GM21515 (cell line): ENCODE data around the gene INO80C.

Source experiments
- ATAC-seq: cut with Tn5 transposase; IDR thresholded peaks from one replicate; pipeline ENCODE4 v1.9.1; 2021; ENCODE audit not compliant: unreplicated experiment

The INO80C gene

DNA sequence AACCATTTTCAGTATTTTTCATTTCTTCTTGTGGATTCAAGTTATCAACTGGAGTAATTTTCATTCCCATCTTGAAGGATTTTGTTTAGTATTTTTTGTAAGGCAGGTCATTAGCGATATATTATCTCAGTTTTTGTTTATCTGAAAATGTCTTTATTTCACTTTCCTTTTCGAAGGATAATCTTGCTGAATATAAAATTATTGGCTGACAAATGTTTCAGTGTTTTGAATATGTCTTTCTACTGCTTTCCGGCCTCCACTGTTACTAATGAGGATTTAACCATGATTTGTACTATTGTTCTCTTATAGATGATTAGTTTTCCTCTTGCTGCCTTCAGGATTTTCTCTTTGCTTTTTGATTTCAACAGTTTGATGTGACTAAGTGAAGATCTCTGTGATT, 62.4 kb downstream of the INO80C start:
- no peak for ATAC-seq

DNA sequence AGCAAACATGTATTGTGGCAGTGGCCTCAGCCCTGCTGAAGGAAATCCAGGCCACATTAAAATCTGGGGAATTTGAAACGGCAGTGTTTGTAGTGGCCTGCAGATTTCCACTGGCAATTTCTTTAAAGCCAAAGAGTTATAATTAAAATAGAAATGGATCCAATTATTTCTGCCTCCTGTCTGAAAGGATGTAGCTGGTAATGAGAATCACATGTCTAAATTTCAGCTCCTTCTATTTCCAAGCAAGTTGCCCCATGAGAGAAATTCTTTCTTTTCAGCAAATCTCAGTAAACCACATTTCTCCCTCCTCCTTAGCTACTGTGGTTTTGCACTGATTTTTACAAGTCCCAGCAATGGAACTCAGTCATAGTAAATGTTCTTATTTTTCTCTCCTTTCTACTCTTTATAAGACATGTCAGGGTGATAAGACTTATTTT, 65.2 kb downstream of the INO80C start:
- no peak for ATAC-seq

DNA sequence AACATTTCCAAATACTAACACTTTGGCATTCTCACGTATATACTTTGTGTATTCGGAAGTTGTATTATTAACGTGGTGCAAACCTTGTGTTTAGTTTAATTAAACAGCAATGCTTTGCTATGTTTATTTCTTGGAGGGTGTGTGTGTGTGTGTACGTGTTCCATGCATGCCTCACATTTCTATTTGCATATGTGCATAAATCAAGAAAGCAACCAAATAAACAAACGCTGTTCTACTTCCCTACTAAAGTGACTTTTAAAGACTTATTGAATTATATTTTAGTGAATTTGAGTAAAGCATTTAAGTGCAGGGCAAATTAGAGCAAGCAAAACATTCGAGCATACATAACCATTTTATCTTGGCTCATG, 66.4 kb downstream of the INO80C start:
- ATAC-seq: no peak

DNA sequence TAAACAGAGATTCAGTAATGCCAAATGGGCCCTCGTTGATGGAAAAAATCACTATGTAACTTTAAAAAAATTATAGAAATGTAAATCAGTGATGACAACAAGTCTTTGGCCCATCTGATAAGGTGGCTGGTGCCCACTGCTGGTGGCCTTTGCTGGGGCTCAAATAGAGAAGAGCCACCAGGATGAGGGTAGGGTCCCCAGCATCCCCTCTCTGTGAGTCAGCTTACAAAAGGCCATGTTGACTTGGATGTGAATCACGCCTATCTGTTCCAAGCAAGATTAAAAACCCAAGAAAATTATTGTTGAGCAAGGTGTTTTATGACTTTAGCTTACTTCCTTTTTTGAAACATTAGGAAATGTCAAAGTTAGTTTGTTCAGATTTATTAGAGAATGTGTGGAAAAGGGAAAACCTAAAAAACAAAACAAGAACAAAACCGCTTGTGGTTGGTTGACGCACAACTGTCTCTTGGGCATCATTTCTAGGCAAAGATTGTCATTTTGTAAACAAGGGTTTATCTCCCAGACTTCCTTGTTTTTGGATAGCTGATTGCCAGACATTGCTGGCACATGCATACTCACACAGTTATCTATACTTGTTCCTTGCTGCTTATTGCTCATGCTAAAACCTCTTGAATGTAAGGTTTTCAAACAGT, 66.9 kb downstream of the INO80C start:
- no peak for ATAC-seq

DNA sequence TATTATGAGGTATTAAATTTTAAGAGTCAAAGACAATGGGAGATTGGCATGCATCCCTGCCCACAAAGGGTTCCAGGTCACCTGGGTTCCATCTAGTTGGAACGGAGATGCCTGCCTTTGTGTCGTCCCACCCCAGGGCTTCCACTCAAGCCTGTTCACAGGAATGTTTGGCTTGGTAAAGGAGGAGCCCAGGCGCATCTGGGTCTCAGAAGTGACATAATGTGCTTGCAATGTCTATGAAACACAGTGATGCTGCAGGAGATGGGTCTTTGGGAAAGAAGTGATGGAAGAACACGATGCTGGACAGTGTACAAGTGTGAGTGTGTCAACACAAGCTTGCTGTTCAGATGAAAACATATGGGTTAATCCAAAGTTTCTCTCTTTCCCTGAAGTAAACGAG, 71.0 kb downstream of the INO80C start:
- no peak for ATAC-seq

DNA sequence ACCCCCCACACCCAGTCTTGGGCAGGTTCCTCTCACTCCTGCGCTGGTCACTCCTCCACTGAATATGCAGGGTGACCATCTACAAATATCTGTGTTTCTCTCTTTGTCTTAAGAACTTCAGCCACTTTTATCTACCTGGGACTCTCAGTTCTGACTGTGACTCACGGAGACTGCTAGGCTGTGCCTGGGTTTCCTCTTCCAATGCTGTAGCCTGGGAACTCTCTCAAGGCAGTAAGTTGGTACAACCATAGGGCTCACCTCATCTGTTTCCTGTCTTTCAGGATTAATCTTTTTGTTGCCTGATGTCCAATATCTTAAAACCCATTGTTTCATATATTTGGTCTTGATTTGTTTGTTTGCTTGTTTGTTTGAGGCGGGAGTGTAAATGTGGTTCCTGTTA, 73.4 kb downstream of the INO80C start:
- no peak for ATAC-seq

DNA sequence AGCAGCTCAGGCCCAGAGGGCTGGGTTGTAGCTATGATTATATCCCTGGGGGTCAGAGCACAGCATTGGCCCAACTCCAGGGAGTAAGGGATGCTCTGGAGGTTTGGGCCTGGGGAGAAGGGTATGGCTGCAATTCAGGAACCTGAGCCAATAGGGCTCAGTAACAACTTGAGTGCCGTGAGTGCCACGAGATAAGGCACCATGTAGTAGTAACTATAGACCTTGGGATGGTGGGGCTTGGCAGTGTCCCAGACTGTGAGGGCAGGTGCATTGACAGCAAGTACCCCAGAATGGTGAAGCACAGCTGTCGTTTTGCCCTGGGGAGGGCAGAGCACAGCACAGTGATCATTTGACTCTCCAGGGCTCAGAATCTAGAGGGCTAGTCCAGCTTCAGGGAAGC, 75.5 kb downstream of the INO80C start:
- no peak for ATAC-seq

DNA sequence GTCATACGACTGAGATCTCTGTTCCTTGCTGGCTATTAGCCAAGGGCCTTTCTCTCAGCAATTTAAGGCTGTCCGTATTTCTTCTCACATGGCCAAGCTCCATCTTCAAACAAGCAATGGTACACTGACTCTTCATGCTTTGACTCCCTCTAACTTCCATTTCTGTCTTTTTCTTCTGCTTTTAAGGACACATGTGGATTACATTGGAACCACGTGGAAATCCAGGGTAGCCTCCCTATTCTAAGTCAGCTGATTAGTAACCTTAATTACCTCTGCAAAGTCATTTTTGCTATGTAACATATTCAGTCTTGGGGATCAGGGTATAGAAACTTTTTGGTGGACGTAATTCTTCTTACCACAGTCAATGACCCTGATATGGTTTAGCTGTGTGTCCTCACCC, 79.2 kb downstream of the INO80C start:
- ATAC-seq: no peak
